ENCODE results near the gene SLIT3.

GRCh38 chr5:169256191-169256590 lies 44.7 kb downstream of the SLIT3 start:
- no peak for TF ChIP-seq EZH2 (IDR thresholded peaks at IDR 0.05; ENCODE audit: borderline replicate concordance, low read depth, low read length)
- TF ChIP-seq SUPT5H (IDR thresholded peaks at IDR 0.05), result no peak
- TF ChIP-seq CREM (IDR thresholded peaks at IDR 0.05; ENCODE audit: low read depth), result no peak
- TF ChIP-seq HDAC1 (IDR thresholded peaks at IDR 0.05), result no peak
- no peak for TF ChIP-seq FOSL1 (tag; conservative IDR thresholded peaks at IDR 0.05)
